ENCODE data around the gene ASAP3.

- no peak for TF ChIP-seq GATA3 (IDR thresholded peaks at IDR 0.05; ENCODE audit: low read depth, low read length)
- no peak for TF ChIP-seq GATA2 (IDR thresholded peaks at IDR 0.05; ENCODE audit: low read depth, low read length)
Observed at GRCh38 chr1:23437355-23437664, 46.7 kb downstream of the ASAP3 start.

Data from SH-SY5Y (cell line).